VCaP (cell line): ENCODE measurements around the gene HOXC13.

Source experiments
- H3K27ac ChIP-seq: fragments of 450-650 bp; 2 replicates; pipeline ENCODE4 v1.5.1; 2017
- TF ChIP-seq, protein P1 (sequence below): fragments of 450-650 bp; conservative IDR thresholded peaks from 2 replicates; pipeline ENCODE4 v1.5.1; 2017; ENCODE audit warnings: mild to moderate bottlenecking, moderate library complexity

HOXC13 gene

GRCh38 chr12:53959314-53959713, 20.7 kb downstream of the HOXC13 start:
- TF ChIP-seq, protein P1, sequence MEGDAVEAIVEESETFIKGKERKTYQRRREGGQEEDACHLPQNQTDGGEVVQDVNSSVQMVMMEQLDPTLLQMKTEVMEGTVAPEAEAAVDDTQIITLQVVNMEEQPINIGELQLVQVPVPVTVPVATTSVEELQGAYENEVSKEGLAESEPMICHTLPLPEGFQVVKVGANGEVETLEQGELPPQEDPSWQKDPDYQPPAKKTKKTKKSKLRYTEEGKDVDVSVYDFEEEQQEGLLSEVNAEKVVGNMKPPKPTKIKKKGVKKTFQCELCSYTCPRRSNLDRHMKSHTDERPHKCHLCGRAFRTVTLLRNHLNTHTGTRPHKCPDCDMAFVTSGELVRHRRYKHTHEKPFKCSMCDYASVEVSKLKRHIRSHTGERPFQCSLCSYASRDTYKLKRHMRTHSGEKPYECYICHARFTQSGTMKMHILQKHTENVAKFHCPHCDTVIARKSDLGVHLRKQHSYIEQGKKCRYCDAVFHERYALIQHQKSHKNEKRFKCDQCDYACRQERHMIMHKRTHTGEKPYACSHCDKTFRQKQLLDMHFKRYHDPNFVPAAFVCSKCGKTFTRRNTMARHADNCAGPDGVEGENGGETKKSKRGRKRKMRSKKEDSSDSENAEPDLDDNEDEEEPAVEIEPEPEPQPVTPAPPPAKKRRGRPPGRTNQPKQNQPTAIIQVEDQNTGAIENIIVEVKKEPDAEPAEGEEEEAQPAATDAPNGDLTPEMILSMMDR: no peak
- H3K27ac ChIP-seq: no peak overlapping the region

DNA sequence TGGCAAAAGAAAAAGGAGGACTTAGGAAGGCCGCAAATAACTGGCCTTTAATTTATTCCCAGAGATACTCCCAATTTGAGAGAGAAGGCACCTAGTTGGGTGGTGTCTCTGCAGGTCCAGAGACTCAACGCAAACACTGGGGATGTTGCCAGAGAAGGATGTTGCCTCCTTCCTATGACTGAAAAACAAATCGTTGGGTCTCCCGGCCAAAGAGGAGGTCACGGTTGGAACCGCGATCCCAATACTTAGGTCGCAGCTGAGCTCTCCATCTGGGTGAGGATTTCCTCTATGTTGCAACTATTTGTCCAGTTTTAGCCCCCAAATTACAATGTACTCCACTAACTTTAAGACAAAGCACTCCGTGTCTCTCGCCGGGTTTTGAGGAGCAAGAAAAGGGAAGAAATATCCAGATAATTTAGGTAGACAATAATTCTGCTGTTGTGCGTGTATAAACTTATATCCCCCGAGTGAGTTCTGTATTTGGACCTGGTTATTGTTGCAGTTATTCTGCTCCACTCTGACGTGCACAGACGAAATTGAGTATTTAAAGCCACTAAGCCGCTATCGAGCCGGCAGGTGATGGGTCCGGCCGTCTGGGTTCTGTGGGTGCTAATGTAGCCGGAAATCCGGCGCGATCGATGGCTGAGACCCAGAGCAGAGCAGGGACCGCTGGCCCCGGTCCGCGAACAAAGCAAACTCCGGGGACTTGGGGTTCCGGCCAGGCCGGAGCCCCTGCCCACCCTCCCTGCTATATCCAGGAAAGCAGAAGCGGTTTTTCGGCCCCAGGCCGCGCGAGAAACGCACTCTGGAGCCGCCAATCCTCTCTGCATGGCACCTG, 21.8 kb downstream of the HOXC13 start:
- H3K27ac ChIP-seq: no peak overlapping the region
- TF ChIP-seq, protein P1: no peak

GRCh38 chr12:53961025-53961761, 22.6 kb downstream of the HOXC13 start:
- TF ChIP-seq, protein P1: no peak
- H3K27ac ChIP-seq: no peak overlapping the region

DNA sequence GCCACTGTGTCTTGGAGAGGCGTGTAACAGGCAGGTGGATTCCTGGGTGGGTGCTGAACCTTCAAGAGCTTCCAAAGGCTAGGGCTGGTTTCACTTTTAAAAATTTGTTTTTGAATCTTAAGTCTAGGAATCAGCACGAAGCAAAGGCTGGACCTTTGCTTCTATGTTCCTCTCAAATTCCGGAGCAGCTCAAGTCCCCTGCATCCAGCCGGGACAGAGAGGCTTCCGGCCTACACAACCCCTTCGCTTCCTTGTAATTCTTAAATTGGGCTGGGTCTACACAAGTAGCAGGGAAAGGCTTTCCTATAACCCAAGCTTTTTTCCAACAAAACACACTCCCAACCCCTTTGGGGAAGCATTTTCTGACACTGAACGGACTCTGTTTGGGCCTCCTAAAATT, 24.4 kb downstream of the HOXC13 start:
- H3K27ac ChIP-seq: peak overlapping the region; percentile 48
- TF ChIP-seq, protein P1: no peak

GRCh38 chr12:53963434-53964314, 25.0 kb downstream of the HOXC13 start:
- TF ChIP-seq, protein P1: no peak
- peak overlapping the region; percentile 48 for H3K27ac ChIP-seq

DNA sequence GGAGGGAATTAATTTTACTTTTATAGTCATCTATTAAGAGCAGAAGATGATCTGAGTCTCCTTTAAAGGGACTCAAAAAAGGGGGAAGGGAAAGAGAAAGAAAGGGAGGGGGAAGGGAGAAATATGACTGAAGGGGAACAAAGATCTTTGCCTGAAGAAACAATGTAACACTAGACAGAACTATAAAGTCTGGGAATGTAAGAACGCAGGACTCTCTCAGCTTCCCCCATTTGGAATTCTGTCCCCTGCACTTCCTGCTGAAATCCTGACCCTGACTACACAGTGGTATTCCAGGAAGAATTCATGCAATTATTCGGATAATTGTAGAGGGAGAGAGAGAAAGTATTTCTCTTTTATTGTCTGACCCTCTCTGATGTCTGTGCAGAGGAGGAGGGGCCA, 25.7 kb downstream of the HOXC13 start:
- TF ChIP-seq, protein P1: no peak
- H3K27ac ChIP-seq: peak overlapping the region; percentile 48
